ENCODE data around the gene CTXN1.

CTXN1 gene

GRCh38 chr19:7924651-7925170, 1.2 kb downstream of the CTXN1 start:
- H3K27ac ChIP-seq (ENCODE audit: low read length), result no peak overlapping the region
- DNase-seq (ENCODE audit: low read depth, low spot score), result no peak

GRCh38 chr19:7924241-7924640, 1.7 kb downstream of the CTXN1 start:
- no peak overlapping the region for H3K27ac ChIP-seq (ENCODE audit: low read length)
- no peaks in the 10 kb centered on the region for H3K9me3 ChIP-seq (ENCODE audit: control insufficient read depth, insufficient read depth, low read length)
- peaks cover 6% of the 10 kb centered on the region; the same call in 1 of the 2 replicates for H3K36me3 ChIP-seq (ENCODE audit: control insufficient read depth, insufficient read depth, low read length)
- H3K4me3 ChIP-seq (ENCODE audit: low read length), result no peak overlapping the region
- no CpG with 5 or more reads among the region's 12 CpGs for WGBS (ENCODE audit: insufficient coverage, insufficient read length)
- 0 out of 2 replicates have a peak, but pooled peaks cover 5% of the 10 kb centered on the region for H3K4me1 ChIP-seq (ENCODE audit: control insufficient read depth, insufficient read depth, low read length)
- H3K27me3 ChIP-seq (ENCODE audit: control insufficient read depth, insufficient read depth, low read length), result no peaks in the 10 kb centered on the region
- no peak for DNase-seq (ENCODE audit: low read depth, low spot score)

More at GRCh38 chr19:7924651-7925170, 1.2 kb downstream of the CTXN1 start:
- Histone ChIP-seq H3K27me3 (ENCODE audit: control insufficient read depth, insufficient read depth, low read length) (no peaks in the 10 kb centered on the region), H3K9me3 (ENCODE audit: control insufficient read depth, insufficient read depth, low read length) (no peaks in the 10 kb centered on the region), H3K36me3 (ENCODE audit: control insufficient read depth, insufficient read depth, low read length) (peaks cover 6% of the 10 kb centered on the region; the same call in 1 of the 2 replicates), H3K4me3 (ENCODE audit: low read length) (no peak overlapping the region; the same call in 1 of the 2 replicates), H3K4me1 (ENCODE audit: control insufficient read depth, insufficient read depth, low read length) (0 out of 2 replicates have a peak, but pooled peaks cover 5% of the 10 kb centered on the region)
- no CpG with 5 or more reads among the region's 34 CpGs for WGBS (ENCODE audit: insufficient coverage, insufficient read length)

GRCh38 chr19:7923295-7924191, 2.4 kb downstream of the CTXN1 start:
- no peak overlapping the region for H3K4me3 ChIP-seq (ENCODE audit: low read length)
- H3K9me3 ChIP-seq (ENCODE audit: control insufficient read depth, insufficient read depth, low read length), result no peaks in the 10 kb centered on the region
- H3K27ac ChIP-seq (ENCODE audit: low read length), result no peak overlapping the region
- 0 out of 2 replicates have a peak, but pooled peaks cover 3% of the 10 kb centered on the region for H3K4me1 ChIP-seq (ENCODE audit: control insufficient read depth, insufficient read depth, low read length)
- no peak for DNase-seq (ENCODE audit: low read depth, low spot score)
- no peaks in the 10 kb centered on the region for H3K27me3 ChIP-seq (ENCODE audit: control insufficient read depth, insufficient read depth, low read length)
- no CpG with 5 or more reads among the region's 31 CpGs for WGBS (ENCODE audit: insufficient coverage, insufficient read length)
- H3K36me3 ChIP-seq (ENCODE audit: control insufficient read depth, insufficient read depth, low read length), result peaks cover 6% of the 10 kb centered on the region; the same call in 1 of the 2 replicates

- H3K36me3 ChIP-seq (ENCODE audit: control insufficient read depth, insufficient read depth, low read length), result peaks cover 6% of the 10 kb centered on the region; the same call in 1 of the 2 replicates
- no peaks in the 10 kb centered on the region for H3K9me3 ChIP-seq (ENCODE audit: control insufficient read depth, insufficient read depth, low read length)
- H3K4me3 ChIP-seq (ENCODE audit: low read length), result no peak overlapping the region
- DNase-seq (ENCODE audit: low read depth, low spot score), result no peak
- H3K27me3 ChIP-seq (ENCODE audit: control insufficient read depth, insufficient read depth, low read length), result no peaks in the 10 kb centered on the region; the same call in 1 of the 2 replicates
- H3K4me1 ChIP-seq (ENCODE audit: control insufficient read depth, insufficient read depth, low read length), result 0 out of 2 replicates have a peak, but pooled peaks cover 3% of the 10 kb centered on the region
- WGBS (ENCODE audit: insufficient coverage, insufficient read length), result no CpG with 5 or more reads among the region's 8 CpGs
- H3K27ac ChIP-seq (ENCODE audit: low read length), result no peak overlapping the region
These were observed 3.1 kb downstream of the CTXN1 start for GRCh38 chr19:7922836-7923195.

DNA sequence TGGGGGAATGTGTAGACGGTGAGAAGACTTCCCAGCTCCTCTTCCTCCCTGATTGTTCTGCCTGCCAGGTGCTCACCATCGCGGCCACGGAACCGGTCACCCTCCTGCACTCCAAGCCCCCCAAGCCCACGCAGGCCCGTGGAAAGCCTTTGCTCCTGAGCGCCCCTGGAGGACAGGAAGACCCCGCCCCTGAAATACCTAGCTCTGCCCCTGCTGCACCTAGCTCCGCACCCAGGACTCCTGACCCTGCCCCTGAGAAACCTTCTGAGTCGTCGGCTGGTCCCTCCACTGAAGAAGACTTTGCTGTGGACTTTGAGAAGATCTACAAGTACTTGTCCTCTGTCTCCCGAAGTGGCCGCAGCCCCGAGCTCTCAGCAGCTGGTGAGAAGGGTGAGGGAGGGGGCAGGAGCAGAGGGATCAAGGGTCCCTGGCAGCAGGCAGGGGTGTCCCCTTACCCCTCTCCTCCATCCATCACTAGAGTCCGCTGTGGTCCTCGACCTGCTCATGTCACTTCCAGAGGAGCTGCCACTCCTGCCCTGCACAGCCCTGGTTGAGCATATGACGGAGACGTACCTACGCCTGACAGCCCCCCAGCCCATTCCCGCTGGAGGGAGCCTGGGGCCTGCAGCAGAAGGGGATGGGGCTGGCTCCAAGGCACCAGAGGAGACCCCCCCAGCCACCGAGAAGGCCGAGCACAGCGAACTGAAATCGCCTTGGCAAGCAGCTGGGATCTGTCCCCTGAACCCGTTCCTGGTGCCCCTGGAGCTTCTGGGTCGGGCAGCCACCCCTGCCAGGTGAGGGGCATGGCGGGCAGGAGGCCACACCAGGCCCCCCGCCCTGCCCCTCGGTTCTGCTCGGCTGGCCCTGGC, 3.7 kb downstream of the CTXN1 start:
- no CpG with 5 or more reads among the region's 31 CpGs for WGBS (ENCODE audit: insufficient coverage, insufficient read length)
- H3K27ac ChIP-seq (ENCODE audit: low read length), result no peak overlapping the region
- peaks cover 1% of the 10 kb centered on the region; the same call in 1 of the 2 replicates for H3K27me3 ChIP-seq (ENCODE audit: control insufficient read depth, insufficient read depth, low read length)
- no peak for DNase-seq (ENCODE audit: low read depth, low spot score)
- H3K9me3 ChIP-seq (ENCODE audit: control insufficient read depth, insufficient read depth, low read length), result no peaks in the 10 kb centered on the region
- 0 out of 2 replicates have a peak, but pooled peaks cover 3% of the 10 kb centered on the region for H3K4me1 ChIP-seq (ENCODE audit: control insufficient read depth, insufficient read depth, low read length)
- peaks cover 3% of the 10 kb centered on the region; the same call in 1 of the 2 replicates for H3K36me3 ChIP-seq (ENCODE audit: control insufficient read depth, insufficient read depth, low read length)
- no peak overlapping the region for H3K4me3 ChIP-seq (ENCODE audit: low read length)

DNA sequence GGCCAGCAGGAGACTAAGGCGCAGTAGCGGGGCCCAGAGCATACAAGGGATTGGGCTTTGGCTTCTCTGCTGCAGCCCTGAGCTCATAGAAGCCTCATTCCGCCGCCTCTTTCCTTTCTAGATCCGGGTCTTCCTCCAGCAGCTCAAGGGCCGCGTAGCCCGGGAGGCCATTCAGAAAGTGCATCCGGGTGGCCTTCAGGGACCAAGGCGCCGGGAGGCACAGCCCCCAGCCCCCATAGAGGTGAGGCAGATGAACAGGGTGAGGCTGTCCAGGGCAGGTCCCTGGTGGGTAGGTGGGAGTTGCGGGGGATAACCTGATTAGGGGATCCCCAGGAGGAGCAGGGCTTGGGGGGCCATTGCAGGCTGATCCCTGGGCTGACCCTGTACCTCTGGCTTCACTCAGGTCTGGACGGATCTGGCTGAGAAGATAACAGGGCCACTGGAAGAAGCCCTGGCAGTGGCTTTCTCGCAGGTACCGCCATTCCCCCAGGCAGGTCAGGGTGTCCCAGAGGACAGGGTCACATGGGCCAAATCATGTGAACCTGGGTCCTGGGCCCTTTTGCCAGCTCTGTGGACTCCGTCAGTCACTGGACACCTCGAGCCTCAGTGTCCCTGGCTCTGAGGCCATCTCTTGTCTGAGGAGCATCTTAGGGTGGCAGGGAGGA, 4.5 kb downstream of the CTXN1 start:
- Histone ChIP-seq H3K36me3 (ENCODE audit: control insufficient read depth, insufficient read depth, low read length) (0 out of 2 replicates have a peak, but pooled peaks cover 3% of the 10 kb centered on the region), H3K27me3 (ENCODE audit: control insufficient read depth, insufficient read depth, low read length) (peaks cover 5% of the 10 kb centered on the region; the same call in 1 of the 2 replicates), H3K27ac (ENCODE audit: low read length) (no peak overlapping the region), H3K4me3 (ENCODE audit: low read length) (peak overlapping the region; percentile 37; the same call in 1 of the 2 replicates), H3K4me1 (ENCODE audit: control insufficient read depth, insufficient read depth, low read length) (0 out of 2 replicates have a peak, but pooled peaks cover 3% of the 10 kb centered on the region), H3K9me3 (ENCODE audit: control insufficient read depth, insufficient read depth, low read length) (no peaks in the 10 kb centered on the region)
- WGBS (ENCODE audit: insufficient coverage, insufficient read length), result no CpG with 5 or more reads among the region's 17 CpGs
- DNase-seq (ENCODE audit: low read depth, low spot score), result no peak

GRCh38 chr19:7920519-7921301, 5.2 kb downstream of the CTXN1 start:
- no peaks in the 10 kb centered on the region for H3K9me3 ChIP-seq (ENCODE audit: control insufficient read depth, insufficient read depth, low read length)
- H3K27ac ChIP-seq (ENCODE audit: low read length), result no peak overlapping the region
- DNase-seq (ENCODE audit: low read depth, low spot score), result no peak
- H3K4me3 ChIP-seq (ENCODE audit: low read length), result peak overlapping the region; percentile 74
- H3K36me3 ChIP-seq (ENCODE audit: control insufficient read depth, insufficient read depth, low read length), result 0 out of 2 replicates have a peak, but pooled peaks cover 3% of the 10 kb centered on the region
- H3K4me1 ChIP-seq (ENCODE audit: control insufficient read depth, insufficient read depth, low read length), result peaks cover 2% of the 10 kb centered on the region; the same call in 1 of the 2 replicates
- no CpG with 5 or more reads among the region's 62 CpGs for WGBS (ENCODE audit: insufficient coverage, insufficient read length)
- H3K27me3 ChIP-seq (ENCODE audit: control insufficient read depth, insufficient read depth, low read length), result peaks cover 8% of the 10 kb centered on the region; the same call in 1 of the 2 replicates

- H3K4me3 ChIP-seq (ENCODE audit: low read length), result peak within 1 kb of the TSS; percentile 74
- H3K9me3 ChIP-seq (ENCODE audit: control insufficient read depth, insufficient read depth, low read length), result no peaks in the 10 kb centered on the region
- 0 out of 2 replicates have a peak, but pooled peaks cover 3% of the 10 kb centered on the region for H3K36me3 ChIP-seq (ENCODE audit: control insufficient read depth, insufficient read depth, low read length)
- H3K27me3 ChIP-seq (ENCODE audit: control insufficient read depth, insufficient read depth, low read length), result peaks cover 13% of the 10 kb centered on the region
- H3K4me1 ChIP-seq (ENCODE audit: control insufficient read depth, insufficient read depth, low read length), result peaks cover 2% of the 10 kb centered on the region; the same call in 1 of the 2 replicates
- no peak within 1 kb of the TSS for H3K27ac ChIP-seq (ENCODE audit: low read length)
- no peak for DNase-seq (ENCODE audit: low read depth, low spot score)
- no CpG with 5 or more reads among the region's 62 CpGs for WGBS (ENCODE audit: insufficient coverage, insufficient read length)
These were observed 6.1 kb downstream of the CTXN1 start, which contains the start of gene SNAPC2 for GRCh38 chr19:7919610-7920518. TSS of gene SNAPC2 (plus strand) at chr19:7920338. CDS start at chr19:7920367, 29 bp downstream.

Data from iPS DF 6.9 (cell line).